Natural killer cell (primary cell): ENCODE data around the gene GABARAPL1. TPM values are rescaled to one million over a fixed set of nuclear protein-coding genes. Genes with fewer than 3 reads are reported as not detected.

Experiments used
- ATAC-seq, 3 donors: fragments of 150-1000 bp in 2 of 3; fragments of 200-7000 bp in 1 of 3; cut with Tn5 transposase; 1 replicate in 1 of 3; 2 replicates in 2 of 3; pipeline ENCODE4 v1.10.0; 2021; ENCODE audit warnings: mild to moderate bottlenecking in 2 of 3, moderate library complexity in 2 of 3
- DNase-seq, 2 donors: peaks; one replicate each; pipeline versions ENCODE4 v3.0.0 to v3.0.0-alpha.2; 2013 to 2021; ENCODE audit warnings: mixed read lengths in 1 of 2
- H3K27ac ChIP-seq: one replicate; pipeline ENCODE4 v1.5.1; 2013; ENCODE audit warnings: mild to moderate bottlenecking, low read length
- H3K27me3 ChIP-seq: one replicate; pipeline ENCODE4 v1.6.1; 2013; ENCODE audit warnings: low read length; ENCODE audit not compliant: control insufficient read depth, insufficient read depth
- H3K36me3 ChIP-seq: one replicate; pipeline ENCODE4 v1.6.1; 2013; ENCODE audit warnings: low read length; ENCODE audit not compliant: control insufficient read depth, insufficient read depth
- H3K4me1 ChIP-seq: one replicate; pipeline ENCODE4 v1.6.1; 2013; ENCODE audit warnings: low read length; ENCODE audit not compliant: control insufficient read depth, insufficient read depth
- H3K4me3 ChIP-seq: one replicate; pipeline ENCODE4 v1.5.1; 2013; ENCODE audit warnings: low read length
- H3K9me3 ChIP-seq: one replicate; pipeline ENCODE4 v1.6.1; 2013; ENCODE audit warnings: low read length; ENCODE audit not compliant: control insufficient read depth, insufficient read depth
- H3K27ac Mint-ChIP-seq, 2 donors: one replicate each; pipeline ENCODE4 v1.8.0; 2022; ENCODE audit warnings: mild to moderate bottlenecking in 2 of 2, mixed read lengths in 2 of 2, moderate library complexity in 1 of 2
- H3K27me3 Mint-ChIP-seq, 2 donors: one replicate each; pipeline ENCODE4 v1.8.0; 2022; ENCODE audit warnings: low read depth in 2 of 2, mixed read lengths in 2 of 2
- H3K36me3 Mint-ChIP-seq: one replicate; pipeline ENCODE4 v1.8.0; 2022; ENCODE audit warnings: mixed read lengths
- H3K4me1 Mint-ChIP-seq, 2 donors: one replicate each; pipeline ENCODE4 v1.8.0; 2022; ENCODE audit warnings: mixed read lengths in 2 of 2
- H3K4me3 Mint-ChIP-seq: one replicate; pipeline ENCODE4 v1.8.0; 2022; ENCODE audit warnings: mild to moderate bottlenecking, moderate library complexity, mixed read lengths
- H3K9me3 Mint-ChIP-seq, 2 donors: one replicate each; pipeline ENCODE4 v1.8.0; 2022; ENCODE audit warnings: mixed read lengths in 2 of 2
- CTCF ChIP-seq: fragments of 200-600 bp; IDR thresholded peaks from one replicate; pipeline ENCODE4 v1.8.0; 2022; ENCODE audit warnings: antibody characterized with exemption
- WGBS: methylation state at CpG from one replicate; pipeline ENCODE4 v1.1.7; 2013; ENCODE audit warnings: missing lambda C conversion rate; ENCODE audit not compliant: insufficient coverage; 5-methylcytosine and 5-hydroxymethylcytosine counted together
- intact Hi-C: fragments of 100-400 bp; cut with micrococcal nuclease; formaldehyde crosslinking; loops from one replicate; pipeline ENCODE4 v1.14.2; 2022
- total RNA-seq, 4 donors: library from RNA; stranded (reverse); fragments of 120-200 nt in 1 of 4; gene quantifications; one replicate each; pipeline versions ENCODE4 v1.2.3 to v1.2.4, GENCODE V29; 2013 to 2022

Gene GABARAPL1
- total RNA-seq, 3 donors from 2014 or later (not counting 1 experiment from before 2014, with no cell fraction given): 157 to 233 (median 160) TPM

DNA sequence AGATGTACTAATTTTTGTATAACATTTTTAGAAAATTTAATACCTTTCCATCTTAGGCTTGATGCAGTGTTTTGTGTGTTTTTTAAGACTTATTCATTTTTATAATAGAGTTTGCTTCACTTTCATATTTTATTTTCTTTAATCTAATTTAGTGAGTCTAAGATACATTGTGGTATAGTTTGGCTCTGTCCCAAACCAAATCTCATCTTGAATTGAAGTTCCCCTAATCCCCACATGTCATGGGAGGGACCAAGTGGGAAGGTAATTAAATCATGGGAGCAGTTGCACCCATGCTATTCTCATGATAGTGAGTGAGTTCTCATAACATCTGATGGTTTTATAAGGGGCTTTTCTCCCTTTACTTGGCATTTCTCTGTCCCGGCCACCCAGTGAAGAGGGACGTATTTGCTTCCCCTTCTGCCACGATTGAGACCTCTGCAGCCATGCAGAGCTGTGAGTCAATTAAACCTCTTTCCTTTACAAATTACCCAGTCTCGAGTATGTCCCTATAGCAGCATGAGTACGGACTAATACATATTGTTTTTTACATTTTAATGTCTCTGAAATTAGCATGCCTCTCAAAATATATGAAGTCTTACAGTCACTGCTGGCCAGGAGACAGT is 34.9 kb downstream of the GABARAPL1 start:
- no peak for TF ChIP-seq CTCF
- Histone ChIP-seq H3K36me3 (no peaks in the 10 kb centered on the region), H3K27ac (peak overlapping the region; percentile 13), H3K9me3 (no peaks in the 10 kb centered on the region), H3K27me3 (no peaks in the 10 kb centered on the region), H3K4me1 (peaks cover 63% of the 10 kb centered on the region), H3K4me3 (no peak overlapping the region)
- Mint-ChIP-seq H3K27me3 (no peaks in the 10 kb centered on the region), H3K4me3 (peak overlapping the region; percentile 50), H3K27ac (peak overlapping the region; percentile 95 to 96), H3K9me3 (no peaks in the 10 kb centered on the region), H3K4me1 (peaks cover 73 to 76% of the 10 kb centered on the region in 2 donors), H3K36me3 (no peaks in the 10 kb centered on the region)
- intact Hi-C loops: loop anchor here (2.0 kb wide), 2 partner anchors 33 to 147 kb away; no protein-coding TSS in a partner anchor
- 34% methylated on average over 4 of the region's 5 CpGs for WGBS
- no peak for ATAC-seq
- DNase-seq: peak in 1 of 2 donors; percentile 26

DNA sequence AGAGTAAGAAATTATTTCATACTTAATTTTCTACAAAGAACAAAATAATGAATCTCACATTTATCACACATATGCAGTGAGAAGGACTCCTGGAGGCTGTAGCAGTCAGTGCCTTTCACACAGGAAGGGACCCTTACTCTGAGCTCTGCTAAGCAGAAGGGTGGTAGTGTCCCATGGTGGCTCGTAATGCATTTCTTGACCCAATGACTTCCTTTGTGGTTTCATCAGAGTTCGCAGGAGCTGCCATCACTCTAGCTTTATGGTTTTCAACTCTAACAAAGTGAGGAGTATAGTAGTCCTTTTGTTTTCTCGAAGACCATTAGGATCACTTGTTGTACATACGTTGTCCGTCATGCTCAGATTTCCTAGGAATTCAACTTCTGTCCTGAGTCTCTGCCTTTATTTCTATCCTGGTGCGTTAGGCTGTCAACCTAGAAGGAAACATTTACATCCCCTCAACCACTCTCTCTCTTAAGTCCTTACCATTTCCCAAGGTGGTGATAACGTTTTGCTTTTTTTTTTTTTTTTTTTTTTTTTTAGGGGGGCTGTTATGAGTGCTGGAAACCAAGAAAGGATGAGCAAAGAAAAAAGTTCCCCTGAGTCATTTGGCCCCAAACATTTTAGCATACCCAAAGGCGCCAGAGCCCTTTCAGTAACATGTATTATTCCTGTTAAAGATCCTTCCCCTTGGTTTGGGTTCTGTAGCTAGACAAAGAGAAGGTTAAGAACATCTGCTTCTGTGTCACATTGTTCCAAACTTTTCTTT is 37.2 kb downstream of the GABARAPL1 start:
- H3K27ac Mint-ChIP-seq: peak overlapping the region; percentile 95 to 96
- 13% methylated on average over 7 of the region's 8 CpGs for WGBS
- H3K36me3 ChIP-seq: no peaks in the 10 kb centered on the region
- intact Hi-C loops: loop anchor here (1.0 to 2.0 kb wide), 4 partner anchors 31 to 145 kb away; no protein-coding TSS in a partner anchor
- H3K4me3 Mint-ChIP-seq: peak overlapping the region; percentile 91
- no peaks in the 10 kb centered on the region for H3K9me3 ChIP-seq
- H3K4me1 Mint-ChIP-seq: peaks cover 58 to 66% of the 10 kb centered on the region in 2 donors
- no peaks in the 10 kb centered on the region for H3K27me3 ChIP-seq
- TF ChIP-seq CTCF: no peak
- H3K36me3 Mint-ChIP-seq: no peaks in the 10 kb centered on the region
- ATAC-seq (peak; percentile 92 to 97 (median 96)), DNase-seq (peak; percentile 50 to 63)
- H3K27me3 Mint-ChIP-seq: no peaks in the 10 kb centered on the region
- H3K9me3 Mint-ChIP-seq: no peaks in the 10 kb centered on the region
- H3K4me1 ChIP-seq: peaks cover 47% of the 10 kb centered on the region
- peak overlapping the region; percentile 73 for H3K27ac ChIP-seq
- peak overlapping the region; percentile 5 for H3K4me3 ChIP-seq

- Histone ChIP-seq H3K4me1 (peaks cover 40% of the 10 kb centered on the region), H3K27ac (peak overlapping the region; percentile 66), H3K4me3 (no peak overlapping the region), H3K36me3 (no peaks in the 10 kb centered on the region), H3K27me3 (no peaks in the 10 kb centered on the region), H3K9me3 (no peaks in the 10 kb centered on the region)
- no peak for TF ChIP-seq CTCF
- WGBS: 61% methylated on average over 4 of the region's 4 CpGs
- peaks cover 2 to 4% of the 10 kb centered on the region in 2 donors for H3K9me3 Mint-ChIP-seq
- ATAC-seq: no peak
- H3K4me3 Mint-ChIP-seq: no peak overlapping the region
- intact Hi-C loops: no loop called here
- peaks cover 10% of the 10 kb centered on the region for H3K36me3 Mint-ChIP-seq
- peak overlapping the region; percentile 95 to 96 for H3K27ac Mint-ChIP-seq
- no peaks in the 10 kb centered on the region for H3K27me3 Mint-ChIP-seq
- peaks cover 49 to 59% of the 10 kb centered on the region in 2 donors for H3K4me1 Mint-ChIP-seq
- DNase-seq: no peak
Measured at GRCh38 chr12:10251669-10252068, 39.0 kb downstream of the GABARAPL1 start.
